ENCODE data around the gene PAK2.
"Not testable (repeated sequence)": the region's sequence is repeated elsewhere in the genome, so short reads cannot be mapped to it uniquely, and the experiment has no call there.

PAK2 gene

DNA sequence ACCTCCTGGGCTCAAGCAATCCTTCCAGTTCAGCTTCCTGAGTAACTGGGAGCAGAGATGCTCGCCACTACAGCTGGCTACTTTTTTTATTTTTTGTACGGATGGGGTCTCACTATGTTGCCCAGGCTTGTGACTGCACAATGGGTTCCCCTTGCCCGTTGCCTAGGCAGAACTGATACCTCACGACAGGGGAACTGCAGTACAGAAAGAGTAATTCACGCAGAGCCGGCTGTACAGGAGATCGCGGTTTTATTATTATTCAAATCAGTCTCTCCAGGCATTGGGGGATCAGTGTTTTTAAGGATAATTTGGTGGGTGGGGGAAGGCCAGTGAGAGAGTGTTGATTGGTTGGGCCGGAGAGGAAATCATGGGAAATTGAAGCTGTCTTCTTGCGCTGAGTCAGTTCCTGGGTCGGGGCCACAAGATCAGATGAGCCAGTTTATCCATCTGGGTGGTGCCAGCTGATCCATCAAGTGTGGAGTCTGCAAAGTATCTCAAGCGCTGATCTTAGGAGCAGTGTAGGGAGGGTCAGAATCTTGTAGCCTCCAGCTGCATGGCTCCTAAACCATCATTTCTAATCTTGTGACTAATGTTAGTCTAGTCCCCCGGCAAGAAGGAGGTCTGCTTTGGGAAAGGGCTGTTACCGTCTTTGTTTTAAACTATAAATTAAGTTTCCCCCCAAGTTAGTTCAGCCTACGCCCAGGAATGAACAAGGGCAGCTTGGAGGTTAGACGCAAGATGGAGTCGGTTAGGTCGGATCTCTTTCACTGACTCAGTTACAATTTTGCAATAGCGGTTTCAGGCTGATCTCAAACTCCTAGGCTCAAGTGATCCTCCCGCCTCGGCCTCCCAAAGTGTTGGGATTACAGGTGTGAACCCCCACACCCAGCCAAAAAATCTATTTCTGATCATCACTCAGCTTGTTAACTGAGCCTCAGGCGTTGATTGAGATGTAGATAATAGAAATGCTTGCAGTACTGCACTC is 104.9 kb downstream of the PAK2 start:
- DNase-seq, result not testable (repeated sequence)

DNA sequence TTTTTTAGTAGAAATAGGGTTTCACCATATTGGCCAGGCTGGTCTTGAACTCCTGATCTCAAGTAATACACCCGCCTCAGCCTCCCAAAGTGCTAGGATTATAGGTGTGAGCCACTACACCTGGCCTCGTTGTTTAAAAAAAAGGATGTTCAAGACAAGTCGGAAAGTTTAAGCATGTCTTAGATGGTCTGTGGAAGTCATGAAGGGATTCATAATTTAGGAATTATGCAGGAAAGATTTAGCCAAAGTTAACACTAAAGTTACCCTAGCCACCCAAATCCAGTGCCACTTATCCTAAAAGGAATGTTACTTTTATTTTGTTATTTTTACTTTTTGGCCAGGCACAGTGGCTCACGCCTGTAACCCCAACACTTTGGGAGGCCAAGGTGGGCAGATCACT is 108.7 kb downstream of the PAK2 start:
- not testable (repeated sequence) for DNase-seq

DNA sequence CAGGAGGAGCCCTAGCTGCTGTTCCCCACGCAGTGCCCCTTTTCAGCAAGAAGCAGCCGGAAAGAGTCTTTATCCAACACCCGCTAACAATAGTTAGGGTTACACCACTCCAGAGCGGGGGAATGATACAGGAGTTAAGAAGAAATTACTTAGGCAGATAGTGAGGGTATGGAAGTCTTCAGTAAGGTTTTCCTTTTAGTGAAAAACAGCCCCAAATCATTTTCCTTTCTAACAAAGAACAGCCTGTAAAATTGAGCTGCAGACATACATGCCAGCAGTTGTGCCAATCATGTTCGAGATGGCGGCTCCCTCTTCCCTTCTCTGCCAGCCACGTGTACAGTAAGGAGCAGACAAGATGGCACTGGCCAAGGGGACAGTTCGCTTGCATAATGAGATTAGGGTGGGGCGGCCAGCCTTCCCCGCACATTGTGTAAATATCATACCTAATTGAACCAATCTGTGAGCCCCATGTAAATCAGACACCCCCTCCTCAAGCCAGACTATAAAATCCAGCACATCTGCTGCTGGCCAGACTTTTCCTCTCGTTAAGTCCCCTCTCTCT is 109.6 kb downstream of the PAK2 start:
- DNase-seq, result no peak

DNA sequence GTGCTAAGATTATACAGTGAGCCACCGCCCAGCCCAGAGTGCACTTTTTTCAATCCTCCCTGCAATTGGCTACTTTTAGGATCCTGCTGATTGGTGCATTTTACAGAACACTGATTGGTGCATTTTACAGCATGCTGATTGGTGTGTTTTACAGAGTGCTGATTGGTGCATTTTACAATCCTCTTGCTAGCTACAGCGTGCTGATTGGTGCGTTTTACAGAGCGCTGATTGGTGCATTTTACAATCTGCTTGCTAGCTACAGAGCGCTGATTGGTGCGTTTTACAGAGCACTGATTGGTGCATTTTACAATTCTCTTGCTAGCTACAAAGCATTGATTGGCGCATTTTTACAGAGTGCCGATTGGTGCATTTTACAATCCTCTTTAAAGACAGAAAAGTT is 123.3 kb downstream of the PAK2 start:
- DNase-seq, result not testable (repeated sequence)

DNA sequence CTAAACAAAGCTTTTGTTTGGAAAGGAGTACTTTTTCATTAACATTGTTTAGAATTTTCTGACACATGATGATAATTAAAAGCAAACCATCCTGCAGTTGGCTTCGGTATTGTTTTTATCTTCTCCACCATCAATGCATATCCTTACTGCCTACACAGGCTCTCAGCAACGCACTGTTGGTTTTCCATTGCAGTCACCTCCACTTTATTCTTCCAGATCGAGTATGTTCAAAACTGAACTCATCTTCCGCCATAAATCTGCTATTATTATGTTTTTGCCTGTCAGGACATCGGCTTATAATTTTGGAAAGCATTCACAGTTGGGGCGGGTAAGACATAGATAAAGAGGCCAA is 127.5 kb downstream of the PAK2 start:
- DNase-seq, result no peak

DNA sequence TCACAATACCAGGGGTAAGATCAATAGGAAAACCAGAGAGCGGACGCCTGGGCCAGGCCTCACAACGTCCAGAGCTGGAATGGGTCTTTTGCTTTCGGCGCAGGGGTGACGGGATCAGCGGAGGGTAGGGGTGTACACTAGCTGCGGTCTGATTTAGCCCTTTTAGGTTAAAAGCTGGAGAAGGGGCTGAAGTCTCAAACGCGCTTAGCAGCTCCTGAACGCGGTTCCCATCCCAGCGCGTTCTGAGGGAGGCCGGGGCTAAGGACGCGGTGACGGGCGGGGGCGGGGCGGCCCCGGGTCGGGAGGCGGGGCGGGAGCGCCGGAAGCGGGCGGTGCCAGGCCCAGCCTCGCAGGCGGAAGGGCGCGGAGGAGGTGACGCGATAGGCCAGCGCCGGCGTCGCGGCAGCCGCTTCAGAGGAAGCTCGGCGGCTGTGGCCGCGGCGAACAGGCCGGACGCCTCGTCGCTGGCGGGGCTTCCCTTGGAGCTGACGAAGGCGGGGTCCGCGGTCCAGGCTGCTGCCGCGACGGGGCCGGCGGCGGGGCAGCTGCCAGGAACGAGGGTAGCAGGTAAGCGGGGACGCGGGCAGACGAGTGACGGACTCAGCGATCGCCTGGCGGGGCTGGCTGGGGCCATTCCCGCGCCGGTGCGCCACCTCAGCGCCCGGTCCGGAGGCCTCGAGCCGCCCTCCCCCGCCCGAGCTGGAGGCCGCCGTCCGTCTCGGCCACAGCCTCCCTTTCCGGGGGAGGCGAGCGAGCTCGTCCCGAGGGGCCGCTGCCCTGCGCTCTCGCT is 128.0 kb downstream of the PAK2 start, which contains the start of gene SENP5:
SENP5 (plus strand) TSS at position 414 of the 790 bp plus-strand sequence. CDS start 17,262 bp downstream, outside the sequence.
- peak; percentile 83 for DNase-seq

DNA sequence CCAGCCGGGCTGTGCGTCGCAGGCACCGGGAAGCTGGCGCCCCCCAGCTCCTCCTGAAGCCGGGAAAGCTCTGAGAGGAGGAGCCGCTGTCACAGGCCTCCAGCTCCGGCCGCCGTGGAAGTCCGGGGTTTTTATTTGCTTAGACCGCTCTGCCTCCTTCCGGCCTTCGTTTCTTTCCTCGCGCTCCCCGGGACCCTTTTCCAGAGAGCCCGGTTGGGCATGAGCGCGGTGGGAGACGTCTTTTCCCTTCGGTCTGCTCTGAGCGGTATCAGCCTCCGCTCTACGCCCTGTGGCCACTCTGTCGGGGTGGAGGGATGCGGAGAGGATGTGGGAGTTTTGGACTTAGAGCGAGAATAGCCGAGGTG is 128.6 kb downstream of the PAK2 start:
- no peak for DNase-seq

DNA sequence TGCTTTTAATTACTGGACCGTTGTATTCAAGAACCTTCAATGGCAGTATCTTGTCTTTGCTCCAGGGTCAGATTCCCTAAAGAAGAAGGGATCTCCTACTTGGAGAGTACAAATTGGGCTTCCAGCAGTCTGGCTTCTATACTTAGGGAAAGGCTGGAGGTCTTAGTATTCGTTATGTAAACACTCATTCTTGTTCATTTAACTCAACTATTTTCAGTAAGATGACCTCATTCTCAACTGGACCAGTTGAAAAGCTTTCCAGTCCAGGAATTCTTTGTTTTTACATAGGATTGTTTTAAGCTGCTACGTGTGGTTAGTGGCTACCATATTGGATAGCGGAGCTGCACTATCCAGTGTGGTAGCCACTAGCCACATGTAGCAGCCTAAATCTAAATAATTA is 132.7 kb downstream of the PAK2 start:
- no peak for DNase-seq

DNA sequence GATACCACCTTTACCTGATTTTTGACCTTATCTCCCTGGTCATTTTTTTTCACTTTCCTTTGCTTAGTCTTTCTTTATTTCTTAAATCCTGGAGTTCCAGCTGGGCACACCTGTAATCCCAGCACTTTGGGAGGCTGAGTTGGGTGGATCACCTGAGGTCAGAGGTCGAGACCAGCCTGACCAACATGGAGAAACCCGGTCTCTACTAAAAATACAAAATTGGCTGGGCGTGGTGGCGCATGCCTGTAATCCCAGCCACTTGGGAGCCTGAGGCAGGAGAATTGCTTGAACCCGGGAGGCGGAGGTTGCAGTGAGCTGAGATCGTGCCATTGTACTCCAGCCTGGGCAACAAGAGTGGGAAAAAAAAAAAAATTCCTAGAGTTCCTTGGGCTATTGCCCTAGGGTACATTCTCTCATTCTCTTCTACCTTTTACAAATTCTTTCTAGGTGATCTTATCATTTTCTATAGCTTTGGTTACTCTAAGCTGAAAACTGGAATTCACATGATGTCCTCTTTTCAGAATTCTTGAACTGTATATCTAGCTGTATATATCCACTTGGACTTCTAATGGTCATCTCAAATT is 134.9 kb downstream of the PAK2 start:
- not testable (repeated sequence) for DNase-seq

DNA sequence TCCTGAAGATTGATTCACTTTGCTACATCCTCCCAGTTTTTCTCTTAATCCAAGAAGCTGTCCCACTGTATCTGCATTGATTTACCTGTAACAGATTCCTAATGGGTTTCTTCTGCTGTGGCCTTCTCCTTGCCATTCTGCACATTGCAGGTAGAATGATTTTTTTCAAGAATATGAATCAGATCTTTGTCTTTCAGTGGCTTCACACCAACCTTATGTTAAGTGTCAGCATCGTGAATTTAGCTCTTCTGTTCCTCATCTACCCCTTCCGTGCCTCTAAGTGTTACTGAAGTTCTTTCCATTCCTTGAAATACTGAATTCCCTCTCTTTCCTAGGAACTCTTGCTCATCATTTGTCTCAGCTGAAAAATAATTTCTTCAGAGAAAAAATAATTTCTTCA is 135.6 kb downstream of the PAK2 start:
- DNase-seq, result no peak
